MCF 10A (cell line): ENCODE data around the gene ADGRF3. TPM values are rescaled to one million over a fixed set of nuclear protein-coding genes. Genes with fewer than 3 reads are reported as not detected.

Experiments used
- BruUV-seq: library from RNA; stranded (reverse); fragments of 400-500 nt; replicated peaks from 2 replicates; lab custom pipeline; 2021; lab: Mats Ljungman, UMichigan
- CTCF ChIA-PET: fragments of 300-600 bp; sonication (Branson Sonifier 250); formaldehyde crosslinking; extraction: SDS; loops from one replicate; lab custom pipeline; 2021; ENCODE audit warnings: antibody characterized with exemption, inconsistent platforms; lab: Yijun Ruan, JAX
- POLR2A ChIA-PET: fragments of 300-600, 350-650 bp; sonication (Branson Sonifier 250); formaldehyde crosslinking; extraction: SDS; loops from one replicate; lab custom pipeline; 2020; ENCODE audit warnings: antibody characterized with exemption, inconsistent platforms; lab: Yijun Ruan, JAX
- DNase-seq: peaks from one replicate; pipeline ENCODE4 v3.0.0-alpha.2; 2018; ENCODE audit not compliant: unreplicated experiment
- H3K27ac Mint-ChIP-seq: one replicate; pipeline ENCODE4 v1.8.0; 2022; ENCODE audit warnings: mild to moderate bottlenecking, low read depth, mixed read lengths; ENCODE audit not compliant: unreplicated experiment
- H3K27me3 Mint-ChIP-seq: one replicate; pipeline ENCODE4 v1.8.0; 2022; ENCODE audit warnings: mixed read lengths; ENCODE audit not compliant: insufficient read depth, unreplicated experiment
- H3K36me3 Mint-ChIP-seq: one replicate; pipeline ENCODE4 v1.8.0; 2022; ENCODE audit warnings: mild to moderate bottlenecking, moderate library complexity, mixed read lengths; ENCODE audit not compliant: insufficient read depth, unreplicated experiment
- H3K4me1 Mint-ChIP-seq: one replicate; pipeline ENCODE4 v1.8.0; 2022; ENCODE audit warnings: mixed read lengths; ENCODE audit not compliant: insufficient read depth, unreplicated experiment
- H3K4me3 Mint-ChIP-seq: one replicate; pipeline ENCODE4 v1.8.0; 2022; ENCODE audit warnings: mild to moderate bottlenecking, moderate library complexity, mixed read lengths; ENCODE audit not compliant: unreplicated experiment
- H3K9me3 Mint-ChIP-seq: one replicate; pipeline ENCODE4 v1.8.0; 2022; ENCODE audit warnings: mixed read lengths; ENCODE audit not compliant: unreplicated experiment
- intact Hi-C: fragments of 100-400 bp; cut with micrococcal nuclease; formaldehyde crosslinking; loops from 2 replicates; pipeline ENCODE4 v1.14.1; 2022
- total RNA-seq: library from RNA; stranded (reverse); gene quantifications from 2 replicates; pipeline ENCODE4 v1.2.3, GENCODE V29; 2022
- TF ChIP-seq, protein P1 (sequence below): fragments of 200-600 bp; IDR thresholded peaks from one replicate; pipeline ENCODE4 v1.8.0; 2022; ENCODE audit warnings: antibody characterized with exemption, mild to moderate bottlenecking; ENCODE audit not compliant: unreplicated experiment

The ADGRF3 gene
- total RNA-seq, 1 experiment from 2014 or later, result not detected

DNA sequence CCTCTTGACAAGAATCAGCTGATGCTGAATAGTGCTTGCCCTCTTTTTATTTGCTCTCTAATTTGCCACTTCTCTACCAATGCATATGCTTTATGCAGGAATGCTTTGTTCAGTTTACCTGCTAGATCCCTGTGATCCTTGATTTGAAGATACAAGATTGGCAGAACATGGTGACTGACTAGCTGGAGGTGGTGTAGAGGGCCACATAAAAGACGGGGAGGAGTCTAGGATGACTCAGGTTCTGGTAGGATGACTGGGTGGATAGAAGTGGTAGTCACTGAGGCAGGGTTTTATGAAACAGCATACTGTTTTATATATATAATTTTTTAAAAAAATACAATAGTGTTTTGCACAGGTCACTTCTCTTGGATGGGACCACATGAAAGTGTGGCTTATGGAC lies 6.3 kb upstream of the ADGRF3 start:
- H3K4me1 Mint-ChIP-seq, result peaks cover 60% of the 10 kb centered on the region
- ChIA-PET CTCF (interaction anchor here (0.6 to 1.7 kb wide), 3 partner anchors 32 to 225 kb away, joined by 5 to 6 read pairs (median 5); no protein-coding TSS in a partner anchor), POLR2A (interaction anchor here (0.5 to 7.0 kb wide), 4 partner anchors 8 to 145 kb away, joined by 3 to 121 read pairs (median 6); partner anchors contain the start of genes ADGRF3 and SELENOI)
- TF ChIP-seq, protein P1, sequence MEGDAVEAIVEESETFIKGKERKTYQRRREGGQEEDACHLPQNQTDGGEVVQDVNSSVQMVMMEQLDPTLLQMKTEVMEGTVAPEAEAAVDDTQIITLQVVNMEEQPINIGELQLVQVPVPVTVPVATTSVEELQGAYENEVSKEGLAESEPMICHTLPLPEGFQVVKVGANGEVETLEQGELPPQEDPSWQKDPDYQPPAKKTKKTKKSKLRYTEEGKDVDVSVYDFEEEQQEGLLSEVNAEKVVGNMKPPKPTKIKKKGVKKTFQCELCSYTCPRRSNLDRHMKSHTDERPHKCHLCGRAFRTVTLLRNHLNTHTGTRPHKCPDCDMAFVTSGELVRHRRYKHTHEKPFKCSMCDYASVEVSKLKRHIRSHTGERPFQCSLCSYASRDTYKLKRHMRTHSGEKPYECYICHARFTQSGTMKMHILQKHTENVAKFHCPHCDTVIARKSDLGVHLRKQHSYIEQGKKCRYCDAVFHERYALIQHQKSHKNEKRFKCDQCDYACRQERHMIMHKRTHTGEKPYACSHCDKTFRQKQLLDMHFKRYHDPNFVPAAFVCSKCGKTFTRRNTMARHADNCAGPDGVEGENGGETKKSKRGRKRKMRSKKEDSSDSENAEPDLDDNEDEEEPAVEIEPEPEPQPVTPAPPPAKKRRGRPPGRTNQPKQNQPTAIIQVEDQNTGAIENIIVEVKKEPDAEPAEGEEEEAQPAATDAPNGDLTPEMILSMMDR, result no peak
- H3K36me3 Mint-ChIP-seq, result peaks cover 39% of the 10 kb centered on the region
- BruUV-seq, result no TSS peak
- H3K27me3 Mint-ChIP-seq, result no peaks in the 10 kb centered on the region
- H3K27ac Mint-ChIP-seq, result peak overlapping the region; percentile 7
- H3K9me3 Mint-ChIP-seq, result no peaks in the 10 kb centered on the region
- H3K4me3 Mint-ChIP-seq, result no peak overlapping the region
- DNase-seq, result peak; percentile 69
- intact Hi-C loops, result no loop called here

DNA sequence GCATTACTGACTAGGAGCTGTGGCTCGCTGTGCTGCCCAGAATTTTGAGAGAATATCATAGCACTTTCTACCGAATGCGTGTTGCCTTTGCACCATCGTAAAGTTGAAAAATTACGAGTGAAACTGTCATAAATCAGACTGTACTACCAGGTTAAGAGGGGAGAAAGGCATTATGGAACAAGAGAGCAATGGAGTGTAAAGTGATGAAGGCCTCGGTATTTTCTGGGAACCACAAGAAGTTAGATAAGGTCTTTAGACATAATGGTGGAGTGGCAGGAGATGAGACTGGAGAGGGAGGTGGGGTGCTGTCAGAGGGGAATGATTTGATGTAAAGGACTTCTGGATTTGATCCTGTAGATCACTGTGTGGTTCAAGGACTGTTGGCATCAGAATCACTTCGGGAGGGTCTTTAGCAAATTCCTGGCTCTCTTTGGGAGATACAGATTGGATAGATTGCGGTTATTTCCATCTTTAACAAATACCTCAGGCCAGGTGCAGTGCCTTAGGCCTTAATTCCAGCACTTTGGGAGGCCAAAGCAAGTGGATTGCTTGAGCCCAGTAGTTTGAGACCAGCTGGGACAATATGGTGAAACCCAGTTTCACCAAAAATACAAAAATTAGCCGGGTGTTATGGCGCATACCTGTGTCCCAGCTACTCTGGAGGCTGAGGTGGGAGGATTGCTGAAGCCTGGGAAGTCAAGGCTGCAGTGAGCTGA lies 4.9 kb upstream of the ADGRF3 start:
- no TSS peak for BruUV-seq
- no peak overlapping the region for H3K4me3 Mint-ChIP-seq
- peak overlapping the region; percentile 60 for H3K27ac Mint-ChIP-seq
- CTCF ChIA-PET, result interaction anchor here (0.7 kb wide), 1 partner anchor 20 kb away, joined by 3 read pairs; no protein-coding TSS in a partner anchor
- intact Hi-C loops, result no loop called here
- peaks cover 50% of the 10 kb centered on the region for H3K4me1 Mint-ChIP-seq
- H3K9me3 Mint-ChIP-seq, result no peaks in the 10 kb centered on the region
- POLR2A ChIA-PET, result interaction anchor here (2.3 to 10.1 kb wide), 2 partner anchors 12 to 109 kb away, joined by 8 to 272 read pairs; partner anchors contain the start of genes HADHA and HADHB
- H3K27me3 Mint-ChIP-seq, result no peaks in the 10 kb centered on the region
- no peak for DNase-seq
- TF ChIP-seq, protein P1, result no peak
- H3K36me3 Mint-ChIP-seq, result peaks cover 39% of the 10 kb centered on the region

DNA sequence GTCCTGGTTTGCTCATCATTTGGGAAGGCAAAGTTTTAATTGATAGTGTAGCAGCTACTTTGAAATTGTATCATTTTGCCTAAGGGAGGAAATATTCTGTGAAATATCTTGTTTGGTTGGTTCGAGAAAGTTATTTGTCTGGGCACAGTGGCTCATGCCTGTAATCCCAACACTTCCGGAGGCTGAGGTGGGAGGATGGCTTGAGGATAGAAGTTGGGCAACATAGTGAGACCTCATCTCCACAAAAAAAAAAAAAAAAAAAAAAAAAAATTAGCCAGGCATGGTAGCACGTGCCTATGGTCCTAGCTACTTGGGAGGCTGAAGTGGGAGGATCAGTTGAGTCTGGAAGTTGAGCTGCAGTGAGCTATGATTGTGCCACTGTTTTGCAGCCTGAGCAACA lies 3.1 kb upstream of the ADGRF3 start:
- Mint-ChIP-seq H3K9me3 (no peaks in the 10 kb centered on the region), H3K4me1 (peaks cover 39% of the 10 kb centered on the region), H3K4me3 (no peak overlapping the region), H3K27me3 (no peaks in the 10 kb centered on the region), H3K27ac (no peak overlapping the region), H3K36me3 (peaks cover 45% of the 10 kb centered on the region)
- DNase-seq, result peak; percentile 62
- BruUV-seq, result no TSS peak
- TF ChIP-seq, protein P1, result no peak
- intact Hi-C loops, result loop anchor here (5.0 kb wide), 1 partner anchor 102 kb away; no protein-coding TSS in a partner anchor
- ChIA-PET POLR2A (interaction anchor here (0.6 to 10.1 kb wide), 4 partner anchors 75 to 314 kb away, joined by 3 to 272 read pairs (median 5); partner anchors contain the start of genes HADHA and HADHB), CTCF (no interaction called here)

DNA sequence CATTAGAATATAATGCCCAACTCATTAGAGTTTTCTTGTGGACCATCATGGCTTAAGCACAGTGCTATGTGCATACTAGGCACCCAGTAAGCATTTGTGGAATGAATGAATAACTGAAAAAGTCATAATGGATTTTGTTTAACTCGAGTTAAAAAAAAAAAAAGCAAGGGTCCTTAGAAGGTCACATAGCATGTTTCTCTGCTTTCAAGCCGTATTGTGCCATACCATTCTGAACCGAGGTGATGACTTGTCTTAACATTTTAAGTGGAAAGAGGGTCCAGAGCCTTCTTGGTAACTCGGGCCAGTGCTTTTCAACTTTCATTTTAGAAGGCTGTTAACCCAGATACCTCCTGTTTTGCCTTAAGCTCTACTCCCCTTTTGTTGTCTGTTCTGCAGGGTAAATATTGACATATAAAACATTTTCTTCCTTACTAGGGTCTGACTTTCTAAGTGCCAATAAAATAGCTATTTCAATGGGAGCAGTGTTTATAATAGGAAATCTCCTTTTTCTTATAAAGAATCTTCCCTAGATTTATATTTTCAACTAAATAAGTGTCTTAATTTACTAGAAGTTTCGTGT lies 787 bp upstream of the ADGRF3 start:
- H3K36me3 Mint-ChIP-seq, result peaks cover 45% of the 10 kb centered on the region
- CTCF ChIA-PET, result interaction anchor here (0.6 to 1.3 kb wide), 8 partner anchors 9 to 1398 kb away, joined by 3 to 6 read pairs (median 3); no protein-coding TSS in a partner anchor
- no peak for DNase-seq
- peak overlapping the region; percentile 96 for H3K4me3 Mint-ChIP-seq
- H3K9me3 Mint-ChIP-seq, result no peaks in the 10 kb centered on the region
- peak overlapping the region; percentile 85 for H3K27ac Mint-ChIP-seq
- H3K27me3 Mint-ChIP-seq, result no peaks in the 10 kb centered on the region
- TF ChIP-seq, protein P1, result no peak
- POLR2A ChIA-PET, result interaction anchor here (0.8 to 10.1 kb wide), 16 partner anchors 8 to 424 kb away, joined by 3 to 272 read pairs (median 8); partner anchors contain the start of genes HADHA, HADHB and RAB10
- BruUV-seq, result no TSS peak
- intact Hi-C loops, result loop anchor here (5.0 kb wide), 1 partner anchor 100 kb away; no protein-coding TSS in a partner anchor
- H3K4me1 Mint-ChIP-seq, result peaks cover 30% of the 10 kb centered on the region
